Keratinocyte (primary cell): ENCODE data around the gene ATP6V0A1.

ENCODE experiments used
- CTCF ChIP-seq, 3 experiments: IDR thresholded peaks in 1 of 3; conservative IDR thresholded peaks in 1 of 3; optimal IDR thresholded peaks in 1 of 3; 2 replicates in 2 of 3; 3 replicates in 1 of 3; pipeline versions ENCODE3 to v1.5.1; 2011; ENCODE audit warnings: low read length in 3 of 3, mild to moderate bottlenecking in 3 of 3, moderate library complexity in 2 of 3, control low read depth in 1 of 3, inconsistent platforms in 1 of 3; ENCODE audit not compliant: insufficient read depth in 2 of 3; ENCODE audit errors: extremely low read depth in 1 of 3
- EZH2 ChIP-seq: IDR thresholded peaks from one replicate; pipeline ENCODE4 v1.6.1; 2012; ENCODE audit warnings: inconsistent platforms, mild to moderate bottlenecking, low read length, moderate library complexity

- TF ChIP-seq CTCF (optimal IDR thresholded peaks at IDR 0.05 in 1 of 3, IDR thresholded peaks at IDR 0.05 in 1 of 3, conservative IDR thresholded peaks at IDR 0.05 in 1 of 3; ENCODE audit: extremely low read depth in 1 of 3, insufficient read depth in 2 of 3, low read length in 3 of 3) (no peak), EZH2 (no peak)
Measured at GRCh38 chr17:42518046-42518754, 59.5 kb downstream of the ATP6V0A1 start.
